GM13977 (cell line): Measurements from ENCODE around the gene TMEM165.

Experiments
- DNase-seq: peaks from one replicate; pipeline ENCODE4 v3.0.0; 2012; ENCODE audit warnings: low spot score
- CTCF ChIP-seq: IDR thresholded peaks from 2 replicates; pipeline ENCODE4 v1.5.1; 2012; ENCODE audit warnings: mild to moderate bottlenecking, control low read depth; ENCODE audit not compliant: insufficient read depth; ENCODE audit errors: extremely low read depth, missing control alignments
- in situ Hi-C: fragments of 300-500 bp; cut with MboI; formaldehyde crosslinking; loops from one replicate; pipeline ENCODE4 v1.12.0; 2022; ENCODE audit warnings: low sequenced_read_pairs, low pct_unique_long_range_greater_than_20kb, mixed read lengths, inconsistent platforms; ENCODE audit not compliant: unreplicated experiment

The TMEM165 gene

GRCh38 chr4:55458164-55458563 is 62.4 kb downstream of the TMEM165 start:
- DNase-seq, result no peak
- in situ Hi-C loops, result loop anchor here (25.0 kb wide), 1 partner anchor 279 kb away; no protein-coding TSS in a partner anchor
- TF ChIP-seq CTCF, result no peak

GRCh38 chr4:55458611-55459010 is 62.9 kb downstream of the TMEM165 start:
- TF ChIP-seq CTCF, result no peak
- DNase-seq, result no peak
- in situ Hi-C loops, result loop anchor here (25.0 kb wide), 1 partner anchor 279 kb away; no protein-coding TSS in a partner anchor

- no peak for TF ChIP-seq CTCF
- in situ Hi-C loops, result loop anchor here (25.0 kb wide), 1 partner anchor 271 kb away; no protein-coding TSS in a partner anchor
- DNase-seq, result no peak
These were observed 70.2 kb downstream of the TMEM165 start for GRCh38 chr4:55466001-55466400.

GRCh38 chr4:55468724-55469123 is 73.0 kb downstream of the TMEM165 start:
- in situ Hi-C loops, result loop anchor here (25.0 kb wide), 1 partner anchor 269 kb away; no protein-coding TSS in a partner anchor
- TF ChIP-seq CTCF, result no peak
- no peak for DNase-seq

GRCh38 chr4:55469979-55470378 is 74.2 kb downstream of the TMEM165 start:
- TF ChIP-seq CTCF, result no peak
- no peak for DNase-seq
- in situ Hi-C loops, result loop anchor here (25.0 kb wide), 1 partner anchor 267 kb away; no protein-coding TSS in a partner anchor
